ENCODE measurements around the gene TTC39B.

TTC39B gene

GRCh38 chr9:15163931-15164330, 143.1 kb downstream of the TTC39B start:
- no peak for TF ChIP-seq CTCF (IDR thresholded peaks at IDR 0.05)

GRCh38 chr9:15161753-15162152, 145.3 kb downstream of the TTC39B start:
- no peak overlapping the region for H3K4me3 ChIP-seq (ENCODE audit: low read depth, low read length)
- H3K36me3 ChIP-seq (ENCODE audit: control insufficient read depth, insufficient read depth, low read length): no peaks in the 10 kb centered on the region
- H3K9me3 ChIP-seq (ENCODE audit: control insufficient read depth, low read length): no peaks in the 10 kb centered on the region
- TF ChIP-seq CTCF (IDR thresholded peaks at IDR 0.05): no peak
- H2AFZ ChIP-seq: no peak overlapping the region
- H3K4me1 ChIP-seq: no peaks in the 10 kb centered on the region
- no peak overlapping the region for H3K27ac ChIP-seq
- H3K4me2 ChIP-seq (ENCODE audit: low read length): no peak overlapping the region
- no peaks in the 10 kb centered on the region for H3K79me2 ChIP-seq
- H3K27me3 ChIP-seq (ENCODE audit: control insufficient read depth, insufficient read depth, low read length): no peaks in the 10 kb centered on the region
- no peak overlapping the region for H3K9ac ChIP-seq

More at GRCh38 chr9:15163931-15164330, 143.1 kb downstream of the TTC39B start:
- no peak overlapping the region for H3K4me3 ChIP-seq (ENCODE audit: low read depth, low read length)
- H3K9me3 ChIP-seq (ENCODE audit: control insufficient read depth, low read length): no peaks in the 10 kb centered on the region
- no peak overlapping the region for H2AFZ ChIP-seq
- H3K27ac ChIP-seq: no peak overlapping the region
- no peaks in the 10 kb centered on the region for H3K27me3 ChIP-seq (ENCODE audit: control insufficient read depth, insufficient read depth, low read length)
- H3K9ac ChIP-seq: no peak overlapping the region
- no peaks in the 10 kb centered on the region for H3K4me1 ChIP-seq
- no peaks in the 10 kb centered on the region for H3K36me3 ChIP-seq (ENCODE audit: control insufficient read depth, insufficient read depth, low read length)
- H3K4me2 ChIP-seq (ENCODE audit: low read length): no peak overlapping the region
- no peaks in the 10 kb centered on the region for H3K79me2 ChIP-seq

GRCh38 chr9:15160673-15161072, 146.3 kb downstream of the TTC39B start:
- no peak overlapping the region for H3K27ac ChIP-seq
- H3K4me3 ChIP-seq (ENCODE audit: low read depth, low read length): no peak overlapping the region
- no peak overlapping the region for H2AFZ ChIP-seq
- no peak for TF ChIP-seq CTCF (IDR thresholded peaks at IDR 0.05)
- H3K9ac ChIP-seq: no peak overlapping the region
- no peaks in the 10 kb centered on the region for H3K79me2 ChIP-seq
- H3K9me3 ChIP-seq (ENCODE audit: control insufficient read depth, low read length): no peaks in the 10 kb centered on the region
- H3K4me1 ChIP-seq: no peaks in the 10 kb centered on the region
- no peaks in the 10 kb centered on the region for H3K27me3 ChIP-seq (ENCODE audit: control insufficient read depth, insufficient read depth, low read length)
- H3K36me3 ChIP-seq (ENCODE audit: control insufficient read depth, insufficient read depth, low read length): no peaks in the 10 kb centered on the region
- no peak overlapping the region for H3K4me2 ChIP-seq (ENCODE audit: low read length)

GRCh38 chr9:15158064-15158463, 149.0 kb downstream of the TTC39B start:
- Histone ChIP-seq H3K9ac (no peak overlapping the region), H3K4me2 (ENCODE audit: low read length) (no peak overlapping the region), H3K27ac (no peak overlapping the region), H3K27me3 (ENCODE audit: control insufficient read depth, insufficient read depth, low read length) (no peaks in the 10 kb centered on the region), H3K4me1 (no peaks in the 10 kb centered on the region), H3K36me3 (ENCODE audit: control insufficient read depth, insufficient read depth, low read length) (no peaks in the 10 kb centered on the region), H3K9me3 (ENCODE audit: control insufficient read depth, low read length) (no peaks in the 10 kb centered on the region), H3K79me2 (no peaks in the 10 kb centered on the region), H3K4me3 (ENCODE audit: low read depth, low read length) (no peak overlapping the region), H2AFZ (no peak overlapping the region)
- TF ChIP-seq CTCF (IDR thresholded peaks at IDR 0.05): no peak

GRCh38 chr9:15157381-15157780, 149.6 kb downstream of the TTC39B start:
- no peak for TF ChIP-seq CTCF (IDR thresholded peaks at IDR 0.05)
- H3K9me3 ChIP-seq (ENCODE audit: control insufficient read depth, low read length): no peaks in the 10 kb centered on the region
- H3K4me1 ChIP-seq: no peaks in the 10 kb centered on the region
- no peak overlapping the region for H3K4me2 ChIP-seq (ENCODE audit: low read length)
- no peak overlapping the region for H2AFZ ChIP-seq
- H3K27me3 ChIP-seq (ENCODE audit: control insufficient read depth, insufficient read depth, low read length): no peaks in the 10 kb centered on the region
- no peak overlapping the region for H3K27ac ChIP-seq
- H3K4me3 ChIP-seq (ENCODE audit: low read depth, low read length): no peak overlapping the region
- no peak overlapping the region for H3K9ac ChIP-seq
- H3K36me3 ChIP-seq (ENCODE audit: control insufficient read depth, insufficient read depth, low read length): no peaks in the 10 kb centered on the region
- no peaks in the 10 kb centered on the region for H3K79me2 ChIP-seq
